ENCODE results near the gene RNF213.

The RNF213 gene

GRCh38 chr17:80295559-80295958, 34.9 kb downstream of the RNF213 start:
- Histone ChIP-seq H3K27ac (ENCODE audit: extremely low read depth, low read depth, low read length) (no peak overlapping the region), H3K36me3 (ENCODE audit: control insufficient read depth in 2 of 2, insufficient read depth in 1 of 2, low read length in 2 of 2) (peaks cover 36 to 81% of the 10 kb centered on the region in 2 experiments)
- POLR2A ChIA-PET = no interaction called here

GRCh38 chr17:80296221-80296620, 35.6 kb downstream of the RNF213 start:
- no peaks in the 10 kb centered on the region for H3K9me3 ChIP-seq (ENCODE audit: control insufficient read depth, insufficient read depth, low read depth, low read length)
- TF ChIP-seq REST (tag by site-specific recombination; IDR thresholded peaks at IDR 0.05) (no peak), HOXD13 (CRISPR knock-in tag; IDR thresholded peaks at IDR 0.05; ENCODE audit: borderline replicate concordance) (no peak), ZNF585B (tag by site-specific recombination; IDR thresholded peaks at IDR 0.05) (no peak), ZSCAN5A (tag by site-specific recombination; IDR thresholded peaks at IDR 0.05) (no peak), ZSCAN4 (tag by site-specific recombination; IDR thresholded peaks at IDR 0.05) (no peak), ZNF629 (tag by site-specific recombination; IDR thresholded peaks at IDR 0.05) (no peak), ELK4 (IDR thresholded peaks at IDR 0.05; ENCODE audit: borderline replicate concordance, low read depth, low read length) (no peak), ZNF174 (tag by site-specific recombination; IDR thresholded peaks at IDR 0.05) (no peak), ZNF169 (tag by site-specific recombination; IDR thresholded peaks at IDR 0.05) (no peak), GFI1B (tag by site-specific recombination; IDR thresholded peaks at IDR 0.05) (no peak), ZNF670 (tag by site-specific recombination; IDR thresholded peaks at IDR 0.05; ENCODE audit: low read depth) (no peak), MYNN (tag by site-specific recombination; IDR thresholded peaks at IDR 0.05; ENCODE audit: borderline replicate concordance) (no peak), ZFP41 (tag by site-specific recombination; IDR thresholded peaks at IDR 0.05; ENCODE audit: borderline replicate concordance) (no peak)
- H3K27ac ChIP-seq (ENCODE audit: extremely low read depth, low read depth, low read length) = no peak overlapping the region
- ChIA-PET CTCF (no interaction called here), POLR2A (no interaction called here)
- H3K4me3 ChIP-seq (ENCODE audit: low read depth, low read length) = no peak overlapping the region
- H3K4me1 ChIP-seq (ENCODE audit: control insufficient read depth, insufficient read depth, low read length) = no peaks in the 10 kb centered on the region
- peaks cover 31 to 83% of the 10 kb centered on the region in 2 experiments for H3K36me3 ChIP-seq (ENCODE audit: control insufficient read depth in 2 of 2, insufficient read depth in 1 of 2, low read length in 2 of 2)

More at GRCh38 chr17:80295559-80295958, 34.9 kb downstream of the RNF213 start:
- CTCF ChIA-PET = no interaction called here
- TF ChIP-seq ZNF76 (tag by site-specific recombination; IDR thresholded peaks at IDR 0.05; ENCODE audit: borderline replicate concordance, low read depth) (no peak), PRDM4 (tag by site-specific recombination; IDR thresholded peaks at IDR 0.05) (no peak)
- no peaks in the 10 kb centered on the region for H3K4me1 ChIP-seq (ENCODE audit: control insufficient read depth, insufficient read depth, low read length)
- no peaks in the 10 kb centered on the region for H3K9me3 ChIP-seq (ENCODE audit: control insufficient read depth, insufficient read depth, low read depth, low read length)
- no peak overlapping the region for H3K4me3 ChIP-seq (ENCODE audit: low read depth, low read length)

All from HEK293 (cell line).